Heart left ventricle (tissue), 16 donors: ENCODE data around the gene FER. TPM values are rescaled to one million over a fixed set of nuclear protein-coding genes. Genes with fewer than 3 reads are reported as not detected.

Experiments used
- ATAC-seq, 4 donors: fragments of 200-7000 bp; cut with Tn5 transposase; one replicate each; pipeline ENCODE4 v1.9.1; 2020 to 2022; ENCODE audit warnings: moderate library complexity in 4 of 4, mild to moderate bottlenecking in 3 of 4, moderate number of reproducible peaks in 1 of 4
- DNase-seq, 5 donors: peaks; one replicate each; pipeline ENCODE4 v3.0.0-alpha.2; 2020
- H3K27ac ChIP-seq, 12 donors: fragments of 200-600 bp; sonication (generic) in 4 of 12; one replicate each; pipeline versions ENCODE4 v1.5.0 to v1.8.0; 2016 to 2022; ENCODE audit warnings: mild to moderate bottlenecking in 2 of 12
- H3K27me3 ChIP-seq, 9 donors: fragments of 200-600 bp; sonication (generic) in 2 of 9; one replicate each; pipeline versions ENCODE4 v1.5.1 to v1.8.0; 2016 to 2022; ENCODE audit warnings: mild to moderate bottlenecking in 3 of 9
- H3K36me3 ChIP-seq, 9 donors: fragments of 200-600 bp; sonication (generic) in 2 of 9; one replicate each; pipeline versions ENCODE4 v1.5.0 to v1.8.0; 2018 to 2022; ENCODE audit warnings: mild to moderate bottlenecking in 2 of 9
- H3K4me1 ChIP-seq, 12 donors: fragments of 200-600 bp; sonication (generic) in 4 of 12; one replicate each; pipeline versions ENCODE4 v1.5.0 to v1.8.0; 2016 to 2022; ENCODE audit warnings: mild to moderate bottlenecking in 3 of 12
- H3K4me3 ChIP-seq, 12 donors: fragments of 200-600 bp; sonication (generic) in 4 of 12; one replicate each; pipeline versions ENCODE4 v1.5.0 to v1.8.0; 2017 to 2022; ENCODE audit warnings: mild to moderate bottlenecking in 9 of 12, moderate library complexity in 4 of 12
- H3K9me3 ChIP-seq, 12 donors: fragments of 200-600 bp; sonication (generic) in 4 of 12; one replicate each; pipeline versions ENCODE4 v1.5.0 to v1.8.0; 2016 to 2022; ENCODE audit warnings: mild to moderate bottlenecking in 1 of 12
- CTCF ChIP-seq, 12 donors: fragments of 200-600 bp; sonication (generic) in 4 of 12; IDR thresholded peaks; one replicate each; pipeline versions ENCODE4 v1.5.0 to v1.8.0; 2018 to 2022; ENCODE audit warnings: antibody characterized with exemption in 12 of 12, mild to moderate bottlenecking in 5 of 12
- POLR2A ChIP-seq, 2 donors: fragments of 450-650 bp; IDR thresholded peaks; one replicate each; pipeline ENCODE4 v1.6.1; 2017; ENCODE audit warnings: antibody characterized with exemption in 2 of 2, mild to moderate bottlenecking in 2 of 2, moderate library complexity in 2 of 2
- WGBS, 4 donors: extraction: QIAGEN DNeasy Blood & Tissue Kit in 2 of 4; methylation state at CpG; one replicate each; pipeline versions ENCODE4 v1.1.5 to v1.1.7; 2013 to 2018; 5-methylcytosine and 5-hydroxymethylcytosine counted together
- intact Hi-C, 10 donors: fragments of 100-400 bp; cut with DNase I; formaldehyde crosslinking; loops; one replicate each; pipeline versions ENCODE4 v1.11.1 to v1.14.2; 2022
- polyA plus RNA-seq, 2 donors: library from polyadenylated mRNA; stranded (reverse); fragments of 200-250 nt; gene quantifications; one replicate each; pipeline ENCODE4 v1.2.3, GENCODE V29; 2013
- total RNA-seq, 9 donors: library from RNA; depleted of rRNA in 2 of 9; stranded (reverse); fragments of >200 nt in 2 of 9; fragmentation: NEBNext Ultra II Directional in 3 of 9; extraction: Animal tissue kit (Norgen Biotek cat#: 25700) in 3 of 9; gene quantifications; one replicate each; pipeline versions ENCODE4 v1.1.0 to v1.2.4, GENCODE V29; 2016 to 2023
- donor health status: ischemic (EF 13 %, LVEDD 7.1; RV severe dilation, severe dysfunction).
- donor health status: healthy with polysubstance abuse.
- donor health status: DM: no; HTN: yes; CAD: no.
- donor health status: DM: no; HTN: no; CAD: no.
- donor health status: ischemic (EF 25% LVEDD 6.9; RV normal size, moderate dysfunction).
- donor health status: ischemic (EF 25% LVEDD 5.7; RV mildly dilated, moderate dysfunction).
- donor health status: healthy.
- donor health status: DM: yes; HTN: yes; CAD: no.
- donor health status: ischemic (EF 35%, LVEDD 5.7; RV mildly dilated, moderate dysfunction).
- donor health status: nonischemic (EF 11% LVEDD 7.7; RV severe dilation, severe dysfunction).
- donor health status: DM: yes; HTN: yes; CAD: no.
- donor health status: PGD.
- donor health status: ischemic (EF 29% LVEDD 5.4; RV normal size, mild dysfunction).
- donor health status: nonischemic (EF 23%, LVEDD 6.1; RV moderate dilation, normal function).

Gene FER
- total and polyA plus RNA-seq, 11 donors: 1.4 to 25.7 (median 13.1) TPM

- peaks cover 0 to 17% (median 8%) of the 10 kb centered on the region in 12 donors for H3K9me3 ChIP-seq
- no peak overlapping the region for H3K4me3 ChIP-seq
- no peaks in the 10 kb centered on the region for H3K36me3 ChIP-seq
- DNase-seq (no peak), ATAC-seq (no peak)
- no peaks in the 10 kb centered on the region for H3K4me1 ChIP-seq
- no peak overlapping the region for H3K27ac ChIP-seq
- TF ChIP-seq CTCF (IDR thresholded peaks at IDR 0.05) (no peak), POLR2A (IDR thresholded peaks at IDR 0.05) (no peak)
- no peaks in the 10 kb centered on the region for H3K27me3 ChIP-seq
- intact Hi-C loops: no loop called here
Measured at GRCh38 chr5:109242518-109242917, 494.8 kb downstream of the FER start.

DNA sequence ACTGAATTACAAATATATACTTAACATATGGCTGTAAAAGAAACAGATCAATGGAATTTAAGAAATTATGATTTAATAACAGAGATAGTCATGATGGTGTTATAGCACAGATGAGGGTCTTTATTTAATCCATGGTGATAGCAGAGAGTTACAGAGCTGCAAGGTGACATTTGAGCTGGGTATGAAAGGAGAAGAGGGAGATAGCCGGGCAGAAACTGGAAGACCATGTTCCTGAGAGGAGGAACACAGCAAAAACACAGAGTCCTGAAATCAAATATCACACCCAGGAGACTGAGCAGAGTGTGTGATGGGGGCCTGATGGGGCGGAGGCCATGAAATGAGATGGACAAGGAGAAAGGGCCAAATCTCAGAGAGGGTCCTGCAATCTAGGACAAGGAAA, 498.7 kb downstream of the FER start:
- ATAC-seq: no peak
- no peak overlapping the region for H3K4me3 ChIP-seq
- intact Hi-C loops: no loop called here
- no peak overlapping the region for H3K27ac ChIP-seq
- H3K4me1 ChIP-seq: no peaks in the 10 kb centered on the region
- DNase-seq: no peak
- H3K27me3 ChIP-seq: no peaks in the 10 kb centered on the region
- 93 to 96% (median 95%) methylated on average over 2 of the region's 2 CpGs for WGBS, 4 donors
- peaks cover 0 to 17% (median 8%) of the 10 kb centered on the region in 12 donors for H3K9me3 ChIP-seq
- TF ChIP-seq CTCF (IDR thresholded peaks at IDR 0.05): no peak
- TF ChIP-seq POLR2A (IDR thresholded peaks at IDR 0.05): no peak
- no peaks in the 10 kb centered on the region for H3K36me3 ChIP-seq
